Spleen (tissue), 11 donors: ENCODE data around the gene AKAP13. TPM values are rescaled to one million over a fixed set of nuclear protein-coding genes. Genes with fewer than 3 reads are reported as not detected.
A peak's percentile ranks its signal among the peaks of the same experiment; 100 is the strongest.
"Not testable (repeated sequence)": the region's sequence is repeated elsewhere in the genome, so short reads cannot be mapped to it uniquely, and the experiment has no call there.

Experiments used
- DNase-seq: peaks from one replicate; pipeline ENCODE4 v3.0.0-alpha.2; 2020
- H3K27ac ChIP-seq, 8 donors: fragments of 200-600 bp; sonication (generic) in 7 of 8; 1 replicate in 4 of 8; 2 replicates in 4 of 8; pipeline versions ENCODE4 v1.5.0 to v1.8.0; 2016 to 2021; ENCODE audit warnings: inconsistent platforms in 4 of 8, mild to moderate bottlenecking in 4 of 8, moderate library complexity in 1 of 8
- H3K27me3 ChIP-seq, 7 donors: fragments of 200-600 bp; sonication (generic) in 6 of 7; replicated peaks in 1 of 7; 1 replicate in 4 of 7; 2 replicates in 3 of 7; pipeline versions ENCODE4 v1.5.0 to v1.8.0; 2016 to 2021; ENCODE audit warnings: inconsistent platforms in 3 of 7, mild to moderate bottlenecking in 1 of 7
- H3K36me3 ChIP-seq, 6 donors: fragments of 200-600 bp; sonication (generic) in 5 of 6; 1 replicate in 4 of 6; 2 replicates in 2 of 6; pipeline versions ENCODE4 v1.5.0 to v1.8.0; 2016 to 2021; ENCODE audit warnings: inconsistent platforms in 2 of 6
- H3K4me1 ChIP-seq, 6 donors: fragments of 200-600 bp; sonication (generic) in 5 of 6; 1 replicate in 3 of 6; 2 replicates in 3 of 6; pipeline versions ENCODE4 v1.5.0 to v1.8.0; 2016 to 2021; ENCODE audit warnings: inconsistent platforms in 3 of 6
- H3K4me3 ChIP-seq, 8 donors: fragments of 200-600 bp; sonication (generic) in 7 of 8; 1 replicate in 4 of 8; 2 replicates in 4 of 8; pipeline versions ENCODE4 v1.5.0 to v1.8.0; 2016 to 2021; ENCODE audit warnings: inconsistent platforms in 4 of 8, mild to moderate bottlenecking in 4 of 8, moderate library complexity in 2 of 8
- H3K9me3 ChIP-seq, 8 donors: fragments of 200-600 bp; sonication (generic) in 7 of 8; 1 replicate in 4 of 8; 2 replicates in 4 of 8; pipeline versions ENCODE4 v1.5.0 to v1.8.0; 2016 to 2021; ENCODE audit warnings: inconsistent platforms in 4 of 8
- CTCF ChIP-seq, 11 experiments: fragments of 200-600 bp in 7 of 11; fragments of 450-650 bp in 4 of 11; sonication (generic) in 4 of 11; IDR thresholded peaks in 8 of 11; conservative IDR thresholded peaks in 3 of 11; 1 replicate in 7 of 11; 2 replicates in 4 of 11; pipeline versions ENCODE4 v1.4.0 to v1.8.0; 2016 to 2021; ENCODE audit warnings: antibody characterized with exemption in 11 of 11, inconsistent platforms in 4 of 11, mild to moderate bottlenecking in 1 of 11
- POLR2A ChIP-seq, 3 donors: fragments of 450-650 bp; IDR thresholded peaks; one replicate each; pipeline ENCODE4 v1.5.1; 2017; ENCODE audit warnings: antibody characterized with exemption in 3 of 3, mild to moderate bottlenecking in 1 of 3
- POLR2AphosphoS5 ChIP-seq, 3 donors: sonication (generic); formaldehyde crosslinking; IDR thresholded peaks; one replicate each; pipeline ENCODE4 v1.5.1; 2017; ENCODE audit warnings: antibody characterized with exemption in 3 of 3
- WGBS, 5 donors: extraction: QIAGEN DNeasy Blood & Tissue Kit in 3 of 5; methylation state at CpG; one replicate each; pipeline versions ENCODE4 v1.1.5 to v1.1.7; 2013 to 2018; 5-methylcytosine and 5-hydroxymethylcytosine counted together
- intact Hi-C: fragments of 100-400 bp; cut with DNase I; formaldehyde crosslinking; loops from one replicate; pipeline ENCODE4 v1.15.0; 2023; ENCODE audit warnings: low total_unique reads
- microRNA-seq, 3 donors: library from miRNA; unstranded; fragments of <30 nt; microRNA quantifications; one replicate each; pipeline versions ENCODE4 to v1.1.0, GENCODE V29; 2019 to 2020
- polyA plus RNA-seq, 3 donors: library from polyadenylated mRNA; stranded (reverse); fragments of 200-250 nt; gene quantifications; one replicate each; pipeline ENCODE4 v1.2.1, GENCODE V29; 2013
- small RNA-seq, 4 donors: library from RNA; depleted of rRNA; stranded (forward); fragments of <200 nt; gene quantifications; one replicate each; pipeline ENCODE3, GENCODE V24; 2016
- total RNA-seq, 7 donors: library from RNA; depleted of rRNA in 3 of 7; stranded (reverse); fragments of >200 nt in 3 of 7; fragmentation: NEBNext Ultra II Directional in 4 of 7; extraction: Animal tissue kit (Norgen Biotek cat#: 25700) in 4 of 7; gene quantifications; one replicate each; pipeline versions ENCODE4 v1.1.0 to v1.2.1, GENCODE V29; 2016 to 2021
- donor health status: healthy with polysubstance abuse.
- donor health status: DM: no; HTN: no; CAD: no; lungs with moderate emphysema.
- donor health status: DM: no; HTN: no; CAD: no.
- donor health status: Bipolar disorder and iron deficiency.
- donor health status: healthy.
- donor health status: DM: no; HTN: no; CAD: no.
- donor health status: DM: yes; HTN: yes; CAD: no.

AKAP13 gene
- total and polyA plus RNA-seq, 10 donors, result 35.4 to 413 (median 260) TPM

- Histone ChIP-seq H3K9me3 (no peaks in the 10 kb centered on the region), H3K27ac (peak within 1 kb of the TSS; percentile 22 to 89 (median 82)), H3K27me3 (peaks cover 0 to 15% (median 0%) of the 10 kb centered on the region in 7 donors), H3K4me3 (peak within 1 kb of the TSS; percentile 64 to 95 (median 88)), H3K4me1 (peaks cover 0 to 36% (median 28%) of the 10 kb centered on the region in 6 donors), H3K36me3 (no peaks in the 10 kb centered on the region)
- TF ChIP-seq CTCF (IDR thresholded peaks at IDR 0.05 in 8 of 11, conservative IDR thresholded peaks at IDR 0.05 in 3 of 11) (peak in 2 of 11 experiments; percentile 14 to 18), POLR2A (IDR thresholded peaks at IDR 0.05) (peak in 1 of 3 donors; percentile 65), POLR2AphosphoS5 (IDR thresholded peaks at IDR 0.05) (peak; percentile 80 to 93 (median 87))
- intact Hi-C loops, result loop anchor here (10.0 kb wide), 1 partner anchor 60 kb away; no protein-coding TSS in a partner anchor
- 0 to 2% (median 1%) methylated on average over 54 to 67 of the region's 71 CpGs for WGBS, 5 donors
- peak; percentile 97 for DNase-seq
Measured at GRCh38 chr15:85794598-85795336, 414.4 kb downstream of the AKAP13 start, which contains the start of gene KLHL25. KLHL25 (minus strand) TSS chr15:85794925; CDS start chr15:85769810, 25,115 bp downstream.

- Histone ChIP-seq H3K27ac (peak overlapping the region in 4 of 8 donors; percentile 43 to 89 (median 84)), H3K4me3 (peak overlapping the region; percentile 35 to 95 (median 88)), H3K9me3 (no peaks in the 10 kb centered on the region), H3K36me3 (no peaks in the 10 kb centered on the region), H3K4me1 (peaks cover 0 to 36% (median 28%) of the 10 kb centered on the region in 6 donors), H3K27me3 (peaks cover 0 to 15% (median 0%) of the 10 kb centered on the region in 7 donors)
- WGBS, 5 donors, result 51 to 67% (median 60%) methylated on average over 15 of the region's 15 CpGs
- intact Hi-C loops, result loop anchor here (10.0 kb wide), 1 partner anchor 61 kb away; no protein-coding TSS in a partner anchor
- no peak for DNase-seq
- TF ChIP-seq POLR2A (IDR thresholded peaks at IDR 0.05) (no peak), CTCF (IDR thresholded peaks at IDR 0.05 in 8 of 11, conservative IDR thresholded peaks at IDR 0.05 in 3 of 11) (no peak), POLR2AphosphoS5 (IDR thresholded peaks at IDR 0.05) (no peak)
Measured at GRCh38 chr15:85795337-85796305, 415.2 kb downstream of the AKAP13 start.

- H3K27me3 ChIP-seq, result peaks cover 0 to 15% (median 0%) of the 10 kb centered on the region in 7 donors
- not testable (repeated sequence) for H3K4me3 ChIP-seq, H3K9me3 ChIP-seq, H3K36me3 ChIP-seq, DNase-seq, H3K27ac ChIP-seq
- intact Hi-C loops, result loop anchor here (10.0 kb wide), 1 partner anchor 62 kb away; no protein-coding TSS in a partner anchor
- WGBS, 5 donors, result 82 to 91% (median 86%) methylated on average over 7 of the region's 7 CpGs
- peaks cover 0 to 36% (median 28%) of the 10 kb centered on the region in 6 donors for H3K4me1 ChIP-seq
Measured at GRCh38 chr15:85796371-85796770, 416.0 kb downstream of the AKAP13 start.

Small RNA genes lying within 50 kb of the gene (microRNA-seq; reads per million reads assigned to microRNA genes)
- gene MIR1276, result 0 to 1.1 (median 0) reads per million in 3 donors
- gene MIR7706, result 13.6 to 27.7 (median 17.0) reads per million in 3 donors

Small RNA genes lying within 50 kb of the gene (small RNA-seq; reads per million reads assigned to genes)
- gene AC021739.1 (0 reads per million in 4 donors), gene MIR1276 (0 to 0.15 (median 0.06) reads per million in 4 donors), gene RNU6-1280P (0 reads per million in 4 donors), gene RNU7-79P (0 reads per million in 4 donors)
